HepG2 (cell line): ENCODE measurements around the gene FGF10. TPM values are rescaled to one million over a fixed set of nuclear protein-coding genes. Genes with fewer than 3 reads are reported as not detected.

Experiments
- ATAC-seq: fragments of 200-7000 bp; cut with Tn5 transposase; 3 replicates; pipeline ENCODE4 v1.9.1; 2020; ENCODE audit warnings: mild to moderate bottlenecking, moderate library complexity
- BruUV-seq: library from RNA; stranded (reverse); fragments of 400-500 nt; replicated peaks from 2 replicates; lab custom pipeline; 2021; lab: Mats Ljungman, UMichigan
- CTCF ChIA-PET: fragments of 300-600 bp; formaldehyde crosslinking; extraction: SDS; loops from one replicate; lab custom pipeline; 2021; ENCODE audit warnings: low total read pairs, inconsistent platforms, low intra/inter-chr PET ratio; lab: Yijun Ruan, JAX
- POLR2A ChIA-PET: fragments of 350-600 bp; sonication (Branson Sonifier 250); formaldehyde crosslinking; loops from one replicate; lab custom pipeline; 2020; ENCODE audit warnings: antibody characterized with exemption, inconsistent platforms; lab: Yijun Ruan, JAX
- DNase-seq: peaks from one replicate; pipeline ENCODE4 v3.0.0-alpha.2; 2015; ENCODE audit warnings: low spot score
- FAIRE-seq: peaks from 3 replicates; lab custom pipeline; 2011; peaks lifted over from hg19 to GRCh38; lab: Jason Lieb, UNC
- H2AFZ ChIP-seq: one replicate; pipeline ENCODE4 v1.6.1; 2011; ENCODE audit warnings: low read length, inconsistent platforms
- H3K27ac ChIP-seq: fragments of 300-600 bp; 3 replicates; pipeline ENCODE4 v1.8.0; 2011; ENCODE audit warnings: mixed run types, mild to moderate bottlenecking, mixed read lengths, low read length, inconsistent platforms; ENCODE audit not compliant: insufficient read depth; ENCODE audit errors: extremely low read length
- H3K27me3 ChIP-seq, 2 experiments: fragments of 200-600 bp in 1 of 2; 2 replicates in 1 of 2; 3 replicates in 1 of 2; pipeline versions ENCODE4 v1.6.0 to v1.8.0; 2011; ENCODE audit warnings: low read length in 2 of 2, mild to moderate bottlenecking in 2 of 2, moderate library complexity in 2 of 2, inconsistent platforms in 1 of 2; ENCODE audit not compliant: insufficient read depth in 2 of 2, control insufficient read depth in 1 of 2
- H3K36me3 ChIP-seq, 2 experiments: fragments of 200-600 bp in 1 of 2; replicated peaks in 1 of 2; 2 replicates in 1 of 2; 3 replicates in 1 of 2; pipeline versions ENCODE4 v1.5.1 to v1.8.0; 2011; ENCODE audit warnings: low read length in 2 of 2, inconsistent platforms in 1 of 2; ENCODE audit not compliant: insufficient read depth in 2 of 2, control insufficient read depth in 1 of 2
- H3K4me1 ChIP-seq: 2 replicates; pipeline ENCODE4 v1.5.1; 2012; ENCODE audit warnings: low read length, inconsistent platforms; ENCODE audit not compliant: insufficient read depth
- H3K4me2 ChIP-seq: 2 replicates; pipeline ENCODE4 v1.6.0; 2011; ENCODE audit warnings: low read depth, low read length, inconsistent platforms
- H3K4me3 ChIP-seq, 3 experiments: fragments of 200-600 bp in 1 of 3; sonication (generic), shearing (Covaris generic) in 1 of 3; replicated peaks in 1 of 3; 2 replicates each; pipeline ENCODE4 v1.5.1; 2011 to 2016; ENCODE audit warnings: low read length in 3 of 3, inconsistent platforms in 2 of 3, low read depth in 2 of 3, mild to moderate bottlenecking in 2 of 3, control low read depth in 1 of 3, mixed read lengths in 1 of 3; ENCODE audit not compliant: insufficient read depth in 1 of 3
- H3K79me2 ChIP-seq: one replicate; pipeline ENCODE4 v1.6.1; 2011; ENCODE audit warnings: low read length, inconsistent platforms; ENCODE audit not compliant: insufficient read depth
- H3K9ac ChIP-seq: 2 replicates; pipeline ENCODE4 v1.6.0; 2011; ENCODE audit warnings: mild to moderate bottlenecking, low read depth, low read length, inconsistent platforms; ENCODE audit not compliant: insufficient read depth
- H3K9me3 ChIP-seq: 2 replicates; pipeline ENCODE4 v1.5.1; 2012; ENCODE audit warnings: mild to moderate bottlenecking, low read length
- H4K20me1 ChIP-seq: 2 replicates; pipeline ENCODE4 v1.6.0; 2011; ENCODE audit warnings: inconsistent platforms, mild to moderate bottlenecking, low read length, moderate library complexity; ENCODE audit not compliant: insufficient read depth
- IRX3 ChIP-seq: sonication (generic); formaldehyde crosslinking; IDR thresholded peaks from 2 replicates; pipeline ENCODE4 v1.8.1; 2023; ENCODE audit warnings: mild to moderate bottlenecking, low read depth, missing genetic modification reagents, borderline replicate concordance
- MIER2 ChIP-seq: IDR thresholded peaks from 2 replicates; pipeline ENCODE4 v1.6.1; 2016; ENCODE audit warnings: missing biosample characterization, missing genetic modification reagents
- MYC ChIP-seq: sonication (generic); formaldehyde crosslinking; IDR thresholded peaks from 2 replicates; pipeline ENCODE4 v1.9.0; 2021; ENCODE audit warnings: missing genetic modification reagents, borderline replicate concordance
- NAIF1 ChIP-seq: sonication (generic); formaldehyde crosslinking; IDR thresholded peaks from 2 replicates; pipeline ENCODE4 v1.5.0; 2020; ENCODE audit warnings: mild to moderate bottlenecking, missing genetic modification reagents, borderline replicate concordance
- NFYC ChIP-seq: IDR thresholded peaks from 2 replicates; pipeline ENCODE4 v1.6.1; 2016; ENCODE audit warnings: missing genetic modification reagents, missing compliant biosample characterization
- RCOR2 ChIP-seq: IDR thresholded peaks from 2 replicates; pipeline ENCODE4 v1.6.1; 2016; ENCODE audit warnings: missing biosample characterization, missing genetic modification reagents
- ZNF207 ChIP-seq: fragments of 450-650 bp; IDR thresholded peaks from 2 replicates; pipeline ENCODE4 v1.6.1; 2016; ENCODE audit warnings: antibody characterized with exemption, borderline replicate concordance
- ZSCAN12 ChIP-seq: sonication (generic); formaldehyde crosslinking; IDR thresholded peaks from 2 replicates; pipeline ENCODE4 v1.9.0; 2021; ENCODE audit warnings: mild to moderate bottlenecking, missing genetic modification reagents
- WGBS: methylation state at CpG from one replicate; pipeline ENCODE4 v1.1.6; 2017; ENCODE audit warnings: low lambda C conversion rate; 5-methylcytosine and 5-hydroxymethylcytosine counted together
- in situ Hi-C: cut with HindIII; loops from 2 replicates; pipeline ENCODE4 v1.10.0; 2017; ENCODE audit warnings: low pct_unique_long_range_greater_than_20kb; ENCODE audit not compliant: extremely low pct_ligation_motif_present
- intact Hi-C: fragments of 100-400 bp; cut with micrococcal nuclease; formaldehyde crosslinking; loops from one replicate; pipeline ENCODE4 v1.10.0; 2022; ENCODE audit not compliant: unreplicated experiment
- polyA plus RNA-seq, 8 experiments: library from polyadenylated mRNA; depleted of rRNA in 3 of 8; stranded (reverse) in 7 of 8; unstranded in 1 of 8; fragments of >200 nt; fragmentation: Illumina TruSeq in 4 of 8; extraction: Trizol in 4 of 8; gene quantifications; 2 replicates each; pipeline versions ENCODE4 v1.2.1 to v1.2.3, GENCODE V29; 2011 to 2016; ENCODE audit warnings: low read depth in 4 of 8, missing spikeins in 1 of 8, mixed read lengths in 1 of 8; ENCODE audit not compliant: insufficient read depth in 1 of 8
- total RNA-seq, 5 experiments: library from RNA; depleted of rRNA; stranded (reverse); fragments of >200 nt; fragmentation: Illumina TruSeq; extraction: Trizol; gene quantifications; 2 replicates each; pipeline ENCODE4 v1.2.3, GENCODE V29; 2016; ENCODE audit warnings: low read depth in 1 of 5
- TF ChIP-seq, protein P1 (sequence below): sonication (generic); formaldehyde crosslinking; IDR thresholded peaks from 2 replicates; pipeline ENCODE4 v1.5.1; 2020; ENCODE audit warnings: missing genetic modification reagents, mild to moderate bottlenecking, borderline replicate concordance
- TF ChIP-seq, protein P2 (sequence below): sonication (generic); formaldehyde crosslinking; IDR thresholded peaks from 2 replicates; pipeline ENCODE4 v1.4.0; 2020; ENCODE audit warnings: missing genetic modification reagents
- TF ChIP-seq, protein P3 (sequence below): sonication (generic); formaldehyde crosslinking; IDR thresholded peaks from 2 replicates; pipeline ENCODE4 v1.4.0; 2020; ENCODE audit warnings: mild to moderate bottlenecking, missing genetic modification reagents
- TF ChIP-seq, protein P4 (sequence below): sonication (generic); formaldehyde crosslinking; IDR thresholded peaks from 2 replicates; pipeline ENCODE4 v1.4.0; 2020; ENCODE audit warnings: mild to moderate bottlenecking, missing genetic modification reagents
- TF ChIP-seq, protein P5 (sequence below): sonication (generic); formaldehyde crosslinking; IDR thresholded peaks from 2 replicates; pipeline ENCODE4 v1.4.0; 2020; ENCODE audit warnings: mild to moderate bottlenecking, missing genetic modification reagents

The FGF10 gene
- total and polyA plus RNA-seq, 2 of the 13 experiments (the other 11 are each of a cell fraction or from before 2014, with no cell fraction given): not detected

DNA sequence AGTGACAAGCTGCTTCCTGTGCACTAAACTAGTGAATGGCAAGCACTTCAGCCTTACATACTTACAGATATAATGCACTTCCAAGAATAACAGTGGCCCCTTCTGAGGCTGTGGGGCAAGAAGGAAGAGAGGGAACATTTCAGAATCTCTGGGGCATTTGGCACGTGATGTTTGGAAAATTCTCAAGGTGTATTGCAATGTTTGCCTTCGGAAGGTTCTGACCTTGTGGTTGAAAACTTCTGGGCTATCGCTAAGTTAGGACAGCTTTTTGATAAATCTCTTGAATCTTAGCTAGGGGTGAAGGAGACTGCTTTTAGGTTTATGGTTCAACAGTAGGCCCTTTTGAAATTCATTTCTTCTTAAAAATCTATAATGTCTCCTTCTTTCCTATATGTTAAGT, 7.1 kb upstream of the FGF10 start:
- Histone ChIP-seq H3K9ac (no peak overlapping the region), H3K27me3 (no peaks in the 10 kb centered on the region), H3K4me3 (no peak overlapping the region), H3K4me2 (no peak overlapping the region), H3K9me3 (no peaks in the 10 kb centered on the region), H3K27ac (no peak overlapping the region), H3K36me3 (no peaks in the 10 kb centered on the region), H4K20me1 (no peaks in the 10 kb centered on the region), H3K79me2 (no peaks in the 10 kb centered on the region), H2AFZ (no peak overlapping the region), H3K4me1 (no peaks in the 10 kb centered on the region)
- FAIRE-seq (no peak), DNase-seq (no peak), ATAC-seq (no peak)
- ChIA-PET CTCF (no interaction called here), POLR2A (no interaction called here)
- no peak for TF ChIP-seq IRX3 (CRISPR knock-in tag)
- TF ChIP-seq, protein P1, sequence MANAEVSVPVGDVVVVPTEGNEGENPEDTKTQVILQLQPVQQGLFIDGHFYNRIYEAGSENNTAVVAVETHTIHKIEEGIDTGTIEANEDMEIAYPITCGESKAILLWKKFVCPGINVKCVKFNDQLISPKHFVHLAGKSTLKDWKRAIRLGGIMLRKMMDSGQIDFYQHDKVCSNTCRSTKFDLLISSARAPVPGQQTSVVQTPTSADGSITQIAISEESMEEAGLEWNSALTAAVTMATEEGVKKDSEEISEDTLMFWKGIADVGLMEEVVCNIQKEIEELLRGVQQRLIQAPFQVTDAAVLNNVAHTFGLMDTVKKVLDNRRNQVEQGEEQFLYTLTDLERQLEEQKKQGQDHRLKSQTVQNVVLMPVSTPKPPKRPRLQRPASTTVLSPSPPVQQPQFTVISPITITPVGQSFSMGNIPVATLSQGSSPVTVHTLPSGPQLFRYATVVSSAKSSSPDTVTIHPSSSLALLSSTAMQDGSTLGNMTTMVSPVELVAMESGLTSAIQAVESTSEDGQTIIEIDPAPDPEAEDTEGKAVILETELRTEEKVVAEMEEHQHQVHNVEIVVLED (CRISPR knock-in tag): no peak
- TF ChIP-seq, protein P2, sequence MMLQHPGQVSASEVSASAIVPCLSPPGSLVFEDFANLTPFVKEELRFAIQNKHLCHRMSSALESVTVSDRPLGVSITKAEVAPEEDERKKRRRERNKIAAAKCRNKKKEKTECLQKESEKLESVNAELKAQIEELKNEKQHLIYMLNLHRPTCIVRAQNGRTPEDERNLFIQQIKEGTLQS (CRISPR knock-in tag): no peak
- TF ChIP-seq, protein P3, sequence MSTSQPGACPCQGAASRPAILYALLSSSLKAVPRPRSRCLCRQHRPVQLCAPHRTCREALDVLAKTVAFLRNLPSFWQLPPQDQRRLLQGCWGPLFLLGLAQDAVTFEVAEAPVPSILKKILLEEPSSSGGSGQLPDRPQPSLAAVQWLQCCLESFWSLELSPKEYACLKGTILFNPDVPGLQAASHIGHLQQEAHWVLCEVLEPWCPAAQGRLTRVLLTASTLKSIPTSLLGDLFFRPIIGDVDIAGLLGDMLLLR (CRISPR knock-in tag): no peak
- no peak for TF ChIP-seq NFYC (CRISPR knock-in tag)
- TF ChIP-seq ZSCAN12 (CRISPR knock-in tag): no peak
- TF ChIP-seq, protein P4, sequence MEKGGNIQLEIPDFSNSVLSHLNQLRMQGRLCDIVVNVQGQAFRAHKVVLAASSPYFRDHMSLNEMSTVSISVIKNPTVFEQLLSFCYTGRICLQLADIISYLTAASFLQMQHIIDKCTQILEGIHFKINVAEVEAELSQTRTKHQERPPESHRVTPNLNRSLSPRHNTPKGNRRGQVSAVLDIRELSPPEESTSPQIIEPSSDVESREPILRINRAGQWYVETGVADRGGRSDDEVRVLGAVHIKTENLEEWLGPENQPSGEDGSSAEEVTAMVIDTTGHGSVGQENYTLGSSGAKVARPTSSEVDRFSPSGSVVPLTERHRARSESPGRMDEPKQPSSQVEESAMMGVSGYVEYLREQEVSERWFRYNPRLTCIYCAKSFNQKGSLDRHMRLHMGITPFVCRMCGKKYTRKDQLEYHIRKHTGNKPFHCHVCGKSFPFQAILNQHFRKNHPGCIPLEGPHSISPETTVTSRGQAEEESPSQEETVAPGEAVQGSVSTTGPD (CRISPR knock-in tag): no peak
- TF ChIP-seq RCOR2 (CRISPR knock-in tag): no peak
- TF ChIP-seq MIER2: no peak
- no peak for TF ChIP-seq ZNF207
- no peak for TF ChIP-seq NAIF1 (CRISPR knock-in tag)
- TF ChIP-seq MYC (CRISPR knock-in tag): no peak
- TF ChIP-seq, protein P5, sequence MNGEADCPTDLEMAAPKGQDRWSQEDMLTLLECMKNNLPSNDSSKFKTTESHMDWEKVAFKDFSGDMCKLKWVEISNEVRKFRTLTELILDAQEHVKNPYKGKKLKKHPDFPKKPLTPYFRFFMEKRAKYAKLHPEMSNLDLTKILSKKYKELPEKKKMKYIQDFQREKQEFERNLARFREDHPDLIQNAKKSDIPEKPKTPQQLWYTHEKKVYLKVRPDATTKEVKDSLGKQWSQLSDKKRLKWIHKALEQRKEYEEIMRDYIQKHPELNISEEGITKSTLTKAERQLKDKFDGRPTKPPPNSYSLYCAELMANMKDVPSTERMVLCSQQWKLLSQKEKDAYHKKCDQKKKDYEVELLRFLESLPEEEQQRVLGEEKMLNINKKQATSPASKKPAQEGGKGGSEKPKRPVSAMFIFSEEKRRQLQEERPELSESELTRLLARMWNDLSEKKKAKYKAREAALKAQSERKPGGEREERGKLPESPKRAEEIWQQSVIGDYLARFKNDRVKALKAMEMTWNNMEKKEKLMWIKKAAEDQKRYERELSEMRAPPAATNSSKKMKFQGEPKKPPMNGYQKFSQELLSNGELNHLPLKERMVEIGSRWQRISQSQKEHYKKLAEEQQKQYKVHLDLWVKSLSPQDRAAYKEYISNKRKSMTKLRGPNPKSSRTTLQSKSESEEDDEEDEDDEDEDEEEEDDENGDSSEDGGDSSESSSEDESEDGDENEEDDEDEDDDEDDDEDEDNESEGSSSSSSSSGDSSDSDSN: no peak
- no TSS peak for BruUV-seq
- in situ Hi-C loops: no loop called here
- 37% methylated on average over 3 of the region's 3 CpGs for WGBS
- intact Hi-C loops: no loop called here
